GM10266 (cell line): ENCODE data around the gene WWC1.

Experiments used
- DNase-seq: peaks from one replicate; pipeline ENCODE4 v3.0.0; 2012; ENCODE audit errors: extremely low spot score
- CTCF ChIP-seq: IDR thresholded peaks from 2 replicates; pipeline ENCODE4 v1.5.1; 2012; ENCODE audit warnings: mild to moderate bottlenecking, low read depth; ENCODE audit not compliant: control insufficient read depth, insufficient read depth; ENCODE audit errors: missing control alignments

WWC1 gene

GRCh38 chr5:168365581-168366081 lies 74.2 kb downstream of the WWC1 start:
- no peak for TF ChIP-seq CTCF
- DNase-seq: no peak

GRCh38 chr5:168366116-168366515 lies 74.7 kb downstream of the WWC1 start:
- no peak for TF ChIP-seq CTCF
- DNase-seq: no peak

GRCh38 chr5:168368854-168369253 lies 77.4 kb downstream of the WWC1 start:
- no peak for TF ChIP-seq CTCF
- no peak for DNase-seq

GRCh38 chr5:168370831-168371230 lies 79.4 kb downstream of the WWC1 start:
- DNase-seq: no peak
- TF ChIP-seq CTCF: no peak

GRCh38 chr5:168372356-168372946 lies 81.0 kb downstream of the WWC1 start:
- no peak for TF ChIP-seq CTCF
- DNase-seq: no peak

GRCh38 chr5:168374532-168374931 lies 83.1 kb downstream of the WWC1 start:
- DNase-seq: no peak
- no peak for TF ChIP-seq CTCF

GRCh38 chr5:168375214-168375613 lies 83.8 kb downstream of the WWC1 start:
- no peak for TF ChIP-seq CTCF
- DNase-seq: no peak
